EL (cell line): ENCODE measurements around the gene KLC1.

Experiments used
- DNase-seq: peaks from one replicate; pipeline ENCODE4 v3.0.0-alpha.2; 2016

Gene KLC1

GRCh38 chr14:103738166-103738565 is 109.2 kb downstream of the KLC1 start:
- DNase-seq, result no peak

DNA sequence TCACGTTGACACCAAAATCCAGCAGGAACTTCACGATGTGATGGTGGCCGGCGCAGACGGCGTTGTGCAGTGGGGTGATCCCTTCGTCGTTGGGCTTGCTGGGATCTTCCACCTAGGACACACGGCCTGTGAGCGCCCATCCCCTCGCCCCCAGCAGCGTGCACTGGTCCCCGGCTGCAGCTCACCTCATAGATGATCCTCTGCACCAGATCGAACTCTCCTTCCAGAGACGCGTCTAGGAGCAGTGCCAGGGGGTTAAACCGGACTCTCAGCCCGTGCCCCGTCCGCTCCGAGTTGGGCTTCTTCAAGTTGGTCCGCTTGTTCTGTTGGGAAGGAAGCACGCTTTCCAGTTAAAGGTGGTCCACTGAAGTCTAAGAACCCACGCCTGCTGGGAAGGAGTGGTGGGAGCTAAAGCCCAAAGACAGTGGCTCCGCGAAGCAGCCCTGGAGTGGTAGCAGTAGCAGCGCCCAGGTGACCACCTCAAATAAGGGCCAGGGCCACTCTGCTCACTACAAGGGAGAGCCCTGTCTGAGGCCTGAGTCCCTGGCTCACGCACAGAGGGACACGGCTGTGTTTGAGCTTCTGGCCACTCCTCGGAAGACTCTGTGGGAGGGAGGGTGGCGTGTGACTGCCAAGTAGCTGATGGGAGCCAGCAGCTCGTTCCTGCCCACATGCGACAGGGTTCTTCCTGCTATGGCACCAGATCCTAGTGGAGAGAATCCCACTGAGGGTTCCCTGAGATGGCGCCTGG is 109.9 kb downstream of the KLC1 start:
- no peak for DNase-seq

DNA sequence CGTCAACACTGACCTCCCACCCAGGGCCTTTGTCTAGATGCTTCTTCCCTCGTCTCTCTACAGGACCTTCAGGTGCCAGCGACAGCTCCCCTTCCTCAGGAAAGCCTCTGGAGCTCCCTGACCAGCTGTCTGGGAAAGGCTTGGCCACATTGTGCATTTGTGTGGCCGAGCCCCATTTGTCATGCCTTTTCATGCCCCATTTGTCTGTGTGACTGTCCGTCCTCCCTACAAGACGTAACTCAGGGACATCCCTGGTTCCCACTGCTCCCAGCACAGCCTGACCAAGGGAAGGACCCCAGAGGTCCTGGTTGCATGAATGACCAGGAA is 110.4 kb downstream of the KLC1 start:
- DNase-seq, result no peak

DNA sequence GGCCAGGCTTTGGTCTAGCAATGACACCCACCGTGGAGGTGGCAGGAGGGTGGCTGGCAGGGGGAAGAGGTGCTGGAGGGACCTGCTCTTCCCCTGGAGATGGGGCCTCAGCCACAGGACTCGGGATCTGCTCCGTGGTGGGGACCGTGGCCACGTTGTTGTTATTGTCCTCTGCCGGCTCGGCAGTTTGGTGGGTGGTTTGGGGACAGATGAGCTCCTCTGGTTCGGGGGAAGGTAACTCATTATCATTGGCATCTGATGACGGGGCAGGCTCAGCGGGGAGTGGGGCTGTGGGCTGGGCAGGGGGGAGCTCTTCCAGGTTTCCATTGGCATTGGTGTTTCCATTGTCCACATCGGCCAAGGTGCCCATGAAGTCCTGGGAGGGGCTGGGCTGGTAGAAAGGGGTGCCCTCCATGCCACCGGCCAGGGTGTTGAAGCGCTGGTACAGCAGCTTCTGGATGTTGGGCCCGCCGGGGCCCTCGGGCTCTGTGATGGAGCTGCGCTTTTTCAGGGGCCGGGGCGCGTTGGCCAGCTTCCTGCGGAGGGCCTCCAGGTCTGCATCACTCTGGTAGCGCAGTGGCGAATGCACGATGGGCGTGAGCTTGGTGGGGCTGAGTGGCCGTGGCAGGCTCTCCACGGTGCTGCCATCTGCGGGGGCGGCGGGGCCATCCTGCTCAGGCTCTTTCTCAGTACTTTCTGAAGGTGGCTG is 110.9 kb downstream of the KLC1 start:
- DNase-seq, result no peak

DNA sequence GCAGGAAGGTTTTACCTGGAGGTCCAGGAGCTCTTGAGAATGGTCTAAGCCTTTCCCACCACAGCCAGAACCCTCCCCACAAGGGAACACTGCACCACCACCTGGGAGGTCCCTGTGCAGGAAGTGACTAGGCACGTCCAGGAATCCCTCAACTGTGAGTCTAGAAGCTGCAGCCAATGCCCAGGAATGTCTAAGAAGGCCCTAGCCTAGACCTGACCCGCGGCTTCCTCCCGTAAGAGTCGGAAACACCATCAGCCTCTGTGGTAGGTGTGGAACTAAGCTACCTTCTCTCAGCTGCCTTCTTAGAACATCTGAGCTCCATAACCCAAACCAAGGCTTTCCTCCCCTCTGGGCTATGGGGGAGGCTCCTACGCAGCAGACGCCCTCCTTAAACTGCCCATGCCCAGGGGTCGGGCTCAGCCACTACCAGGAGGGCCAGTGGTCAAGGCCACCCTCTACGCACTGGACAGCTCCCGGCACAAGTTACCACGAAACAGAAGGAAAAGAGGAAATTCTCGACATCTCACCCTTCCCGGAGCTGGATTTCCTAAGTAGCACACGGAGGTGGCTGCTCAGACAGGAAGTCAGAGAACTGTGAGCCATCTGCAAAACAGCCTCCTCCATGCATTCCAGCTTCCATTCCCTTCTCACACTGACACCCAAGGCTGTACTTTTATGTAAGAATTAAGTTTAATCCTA is 112.1 kb downstream of the KLC1 start:
- DNase-seq, result peak; percentile 38

- DNase-seq, result no peak
Observed at GRCh38 chr14:103741876-103742275, 112.9 kb downstream of the KLC1 start.

DNA sequence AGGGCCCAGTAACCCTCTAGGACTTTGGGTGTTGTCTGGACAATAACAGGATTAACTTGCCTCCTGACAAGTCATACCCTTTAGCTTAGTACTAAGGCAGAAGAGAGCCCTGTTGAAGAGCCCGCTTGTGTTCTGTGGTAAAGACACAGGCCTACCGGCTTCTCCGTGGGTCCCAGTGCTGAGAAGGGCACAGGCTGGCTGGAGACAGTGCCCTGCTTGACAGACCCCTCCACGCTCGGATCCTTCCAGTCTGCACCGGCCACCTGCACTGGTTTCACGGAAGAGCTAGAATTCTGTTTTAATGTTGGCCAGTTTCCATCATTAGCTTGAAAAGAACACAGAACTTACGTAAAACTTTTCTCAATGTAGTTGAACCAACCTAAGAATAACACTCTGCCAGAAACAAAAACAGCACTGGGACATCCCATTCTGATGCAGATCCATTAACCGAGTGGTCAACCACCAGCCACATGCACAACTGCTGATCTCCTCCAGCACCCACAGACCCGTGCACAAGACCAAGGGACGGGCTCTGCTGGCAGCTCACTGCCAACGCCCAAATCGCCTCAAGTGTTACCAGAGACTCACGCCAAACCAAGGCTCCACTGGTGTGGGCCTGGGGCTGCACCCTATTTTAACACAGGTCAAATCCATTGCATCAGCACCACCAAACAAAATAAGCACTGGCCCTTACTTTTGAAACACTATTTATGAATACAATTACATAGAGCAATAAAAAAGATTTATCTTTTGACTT is 113.7 kb downstream of the KLC1 start:
- DNase-seq, result no peak

DNA sequence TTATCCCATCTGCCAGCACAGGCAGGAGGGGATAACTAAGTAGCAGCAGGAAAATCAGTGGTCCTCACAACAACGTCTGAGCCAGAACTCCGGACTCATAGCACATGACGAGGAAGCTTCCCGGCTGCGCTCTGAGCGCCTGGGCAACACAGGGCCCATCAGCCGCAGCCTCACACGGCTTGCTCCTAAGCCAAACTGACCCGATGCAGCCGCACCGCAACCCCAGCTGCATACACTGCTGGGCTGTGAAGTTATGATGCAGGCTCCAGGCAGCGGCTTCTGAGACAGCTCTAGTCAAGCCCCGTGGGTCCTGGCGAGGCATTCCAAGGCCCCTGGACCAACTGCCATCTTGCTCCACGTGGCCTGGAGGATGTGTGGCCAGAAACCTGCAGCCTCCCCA is 114.7 kb downstream of the KLC1 start:
- no peak for DNase-seq

- no peak for DNase-seq
Observed at GRCh38 chr14:103744621-103745395, 115.8 kb downstream of the KLC1 start.

DNA sequence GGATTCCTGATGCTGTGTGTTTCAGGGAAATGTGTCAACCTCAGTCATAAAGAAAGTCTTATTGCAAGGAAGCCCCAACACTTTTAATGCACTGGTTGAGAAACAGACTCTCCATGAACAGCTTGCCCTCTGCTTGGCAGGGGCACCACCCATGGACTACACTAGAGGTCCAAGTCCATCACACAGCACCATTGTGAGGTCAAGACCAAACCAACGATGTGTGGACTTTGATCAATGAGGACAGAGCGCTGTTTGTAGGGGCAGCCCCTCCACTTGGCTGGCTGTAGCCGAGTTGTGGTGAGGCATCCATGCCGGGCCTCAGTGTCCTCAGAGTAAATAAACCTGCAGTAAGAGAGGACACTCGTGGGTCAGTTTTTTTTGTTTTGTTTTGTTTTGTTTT is 116.4 kb downstream of the KLC1 start:
- DNase-seq, result no peak

GRCh38 chr14:103746701-103747100 is 117.7 kb downstream of the KLC1 start:
- DNase-seq, result peak; percentile 61

DNA sequence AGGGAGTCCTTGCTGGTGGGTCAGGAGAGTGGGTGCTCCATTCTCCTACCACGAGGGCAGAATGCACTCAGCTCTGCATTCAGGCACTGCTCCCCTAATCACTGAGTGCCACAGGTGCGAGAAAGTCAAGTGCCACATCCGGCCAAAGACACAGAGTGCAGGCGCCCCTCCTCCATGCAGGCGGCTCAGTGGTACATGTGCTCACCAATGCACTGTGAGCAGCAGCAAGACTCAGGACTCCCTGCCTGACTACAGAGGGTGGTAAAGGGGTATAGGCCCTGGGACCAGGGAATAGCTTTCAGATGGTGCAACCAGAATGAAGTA is 119.5 kb downstream of the KLC1 start:
- DNase-seq, result no peak

DNA sequence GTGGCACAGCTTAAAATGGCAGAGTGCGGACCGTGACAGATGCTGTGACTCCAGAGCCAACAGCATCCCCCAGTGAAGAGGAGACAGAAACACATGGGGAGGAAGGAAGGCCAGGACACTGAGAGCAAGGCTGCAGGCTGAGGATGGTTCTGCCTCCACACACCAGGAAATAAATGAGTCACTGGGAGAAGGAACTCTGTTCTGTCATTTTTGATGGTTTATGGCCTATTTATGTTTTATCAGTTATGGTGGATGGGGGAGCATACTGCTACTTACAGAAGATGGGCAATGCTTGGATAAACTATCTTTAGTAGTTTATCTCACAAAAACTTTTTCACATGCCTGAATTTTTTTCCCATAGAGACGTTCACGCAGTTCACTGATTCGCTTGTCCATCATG is 120.4 kb downstream of the KLC1 start:
- DNase-seq, result no peak

- no peak for DNase-seq
Observed at GRCh38 chr14:103749860-103750259, 120.8 kb downstream of the KLC1 start.
